Measurements from ENCODE around the gene GAP43. TPM values are rescaled to one million over a fixed set of nuclear protein-coding genes. Genes with fewer than 3 reads are reported as not detected.

Gene GAP43, protein sequence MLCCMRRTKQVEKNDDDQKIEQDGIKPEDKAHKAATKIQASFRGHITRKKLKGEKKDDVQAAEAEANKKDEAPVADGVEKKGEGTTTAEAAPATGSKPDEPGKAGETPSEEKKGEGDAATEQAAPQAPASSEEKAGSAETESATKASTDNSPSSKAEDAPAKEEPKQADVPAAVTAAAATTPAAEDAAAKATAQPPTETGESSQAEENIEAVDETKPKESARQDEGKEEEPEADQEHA
- total RNA-seq (2022; extraction: Qiagen RNA extraction) = 0.06 to 0.15 TPM in 2 of 5 replicates, not detected in the others

DNA sequence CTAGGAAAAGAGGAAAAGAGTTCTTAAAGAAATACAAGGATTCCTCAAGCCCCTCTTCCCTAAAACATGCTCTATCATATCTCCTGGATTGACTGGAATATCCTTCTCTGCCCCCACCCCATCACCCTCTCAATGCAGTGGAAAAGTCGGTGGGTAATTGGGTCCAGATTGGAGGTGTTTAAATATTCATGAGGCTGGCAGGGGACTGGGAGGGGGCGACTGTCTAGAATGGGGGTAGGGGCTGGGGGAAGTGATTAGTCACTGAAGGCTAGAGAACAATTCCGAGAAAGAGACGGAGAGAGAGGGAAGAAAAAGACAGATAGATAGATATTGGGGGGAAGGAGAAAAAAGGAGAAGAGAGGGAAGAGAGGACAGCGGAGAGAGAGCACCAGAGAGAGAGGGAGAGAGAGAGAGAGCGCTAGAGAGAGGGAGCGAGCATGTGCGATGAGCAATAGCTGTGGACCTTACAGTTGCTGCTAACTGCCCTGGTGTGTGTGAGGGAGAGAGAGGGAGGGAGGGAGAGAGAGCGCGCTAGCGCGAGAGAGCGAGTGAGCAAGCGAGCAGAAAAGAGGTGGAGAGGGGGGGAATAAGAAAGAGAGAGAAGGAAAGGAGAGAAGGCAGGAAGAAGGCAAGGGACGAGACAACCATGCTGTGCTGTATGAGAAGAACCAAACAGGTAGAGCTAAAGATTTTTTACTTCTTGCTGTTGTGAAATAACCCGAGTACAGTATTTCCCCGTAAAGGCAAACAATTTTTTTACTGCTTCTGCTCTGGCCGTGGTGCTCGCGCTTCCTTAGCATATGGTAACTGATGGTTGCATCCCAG is at the start of gene GAP43:
Gene GAP43 (plus strand): TSS at position 467 of the 825 bp plus-strand sequence. CDS start 180 bp downstream, at position 647.

Data from A549 treated with Hydrocortisone at 1 μM for 4 hours (cell line).